G401 (cell line): ENCODE data around the gene SPN. TPM values are rescaled to one million over a fixed set of nuclear protein-coding genes. Genes with fewer than 3 reads are reported as not detected.

Source experiments
- total RNA-seq: library from RNA; depleted of rRNA; stranded (reverse); fragments of >200 nt; shearing (Covaris generic); gene quantifications from 2 replicates; pipeline ENCODE4 v1.2.3, GENCODE V29; 2014; rRNA removed

SPN gene
- total RNA-seq, 1 experiment from 2014 or later = 0.37 TPM

Other genes starting within 250 kb of the SPN start
- 13.3 and 23.1 TPM in 2 replicates for gene BOLA2, start 208.9 kb upstream of the SPN start, total RNA-seq
- 46.4 and 61.8 TPM in 2 replicates for gene SLX1B, start 208.7 kb upstream of the SPN start, total RNA-seq
- gene SULT1A4, start 203.3 kb upstream of the SPN start, total RNA-seq = 0.58 TPM in 1 of 2 replicates, not detected in the other
- 2.5 and 3.0 TPM in 2 replicates for gene NPIPB12, start 156.8 kb upstream of the SPN start, total RNA-seq
- gene QPRT, start 15.9 kb downstream of the SPN start, total RNA-seq = 96.6 and 105 TPM in 2 replicates
- not detected in 2 replicates for gene C16orf54, start 82.7 kb downstream of the SPN start, total RNA-seq
- not detected in 2 replicates for gene ZG16, start 115.0 kb downstream of the SPN start, total RNA-seq
- gene KIF22, start 127.5 kb downstream of the SPN start, total RNA-seq = 169 and 171 TPM in 2 replicates
- gene MAZ, start 143.3 kb downstream of the SPN start, total RNA-seq = 469 and 478 TPM in 2 replicates
- gene PRRT2, start 148.9 kb downstream of the SPN start, total RNA-seq = 4.7 and 6.2 TPM in 2 replicates
- gene PAGR1, start 152.9 kb downstream of the SPN start, total RNA-seq = 69.9 and 78.4 TPM in 2 replicates
- gene MVP, start 157.2 kb downstream of the SPN start, total RNA-seq = 17.2 and 32.7 TPM in 2 replicates
- 47.7 and 56.2 TPM in 2 replicates for gene CDIPT, start 200.0 kb downstream of the SPN start, total RNA-seq
- gene SEZ6L2, start 236.3 kb downstream of the SPN start, total RNA-seq = 43.5 and 50.4 TPM in 2 replicates
- gene ASPHD1, start 237.2 kb downstream of the SPN start, total RNA-seq = 25.5 and 28.5 TPM in 2 replicates